MM.1S (cell line): Measurements from ENCODE around the gene CANT1.
A peak's percentile ranks its signal among the peaks of the same experiment; 100 is the strongest.

Source experiments
- DNase-seq: peaks from one replicate; pipeline ENCODE4 v3.0.0-alpha.2; 2015
- H2AFZ ChIP-seq: fragments of 300-600 bp; sonication (generic); 2 replicates; pipeline ENCODE4 v1.6.0; 2016; ENCODE audit warnings: antibody characterized with exemption, low read length
- H3F3A ChIP-seq: fragments of 300-600 bp; sonication (generic); 2 replicates; pipeline ENCODE4 v1.6.1; 2016; ENCODE audit warnings: mild to moderate bottlenecking, antibody characterized with exemption, low read length, moderate library complexity, mixed read lengths; ENCODE audit not compliant: insufficient read depth
- H3K27ac ChIP-seq: fragments of 300-600 bp; sonication (generic); 2 replicates; pipeline ENCODE4 v1.5.1; 2016; ENCODE audit warnings: mild to moderate bottlenecking, low read length
- H3K27me3 ChIP-seq: fragments of 300-600 bp; sonication (generic); replicated peaks from 2 replicates; pipeline ENCODE4 v1.6.0; 2016; ENCODE audit warnings: low read length; ENCODE audit not compliant: insufficient read depth
- H3K36me3 ChIP-seq: fragments of 300-600 bp; sonication (generic); replicated peaks from 2 replicates; pipeline ENCODE4 v1.6.1; 2016; ENCODE audit warnings: mild to moderate bottlenecking, low read length, mixed read lengths; ENCODE audit not compliant: insufficient read depth
- H3K4me1 ChIP-seq: fragments of 300-600 bp; sonication (generic); 2 replicates; pipeline ENCODE4 v1.6.1; 2016; ENCODE audit warnings: low read length, mixed read lengths
- H3K4me2 ChIP-seq: fragments of 300-600 bp; sonication (generic); 2 replicates; pipeline ENCODE4 v1.6.0; 2016; ENCODE audit warnings: low read depth, low read length
- H3K4me3 ChIP-seq: fragments of 300-600 bp; sonication (generic); 2 replicates; pipeline ENCODE4 v1.5.1; 2016; ENCODE audit warnings: low read length, mixed read lengths
- H3K79me2 ChIP-seq: fragments of 300-600 bp; sonication (generic); 2 replicates; pipeline ENCODE4 v1.6.1; 2016; ENCODE audit warnings: mixed run types, low read length, mixed read lengths
- H3K9ac ChIP-seq: fragments of 300-600 bp; sonication (generic); 2 replicates; pipeline ENCODE4 v1.6.1; 2016; ENCODE audit warnings: low read length, mixed read lengths
- H3K9me2 ChIP-seq: fragments of 300-600 bp; sonication (generic); replicated peaks from 2 replicates; pipeline ENCODE4 v1.6.1; 2016; ENCODE audit warnings: mild to moderate bottlenecking, low read length, mixed read lengths; ENCODE audit not compliant: insufficient read depth
- H3K9me3 ChIP-seq: fragments of 300-600 bp; sonication (generic); replicated peaks from 2 replicates; pipeline ENCODE4 v1.6.1; 2016; ENCODE audit warnings: mild to moderate bottlenecking, low read length, mixed read lengths; ENCODE audit not compliant: insufficient read depth
- H4K20me1 ChIP-seq: fragments of 300-600 bp; sonication (generic); 2 replicates; pipeline ENCODE4 v1.6.1; 2016; ENCODE audit warnings: mild to moderate bottlenecking, low read length, moderate library complexity, mixed read lengths; ENCODE audit not compliant: insufficient read depth
- CTCF ChIP-seq: fragments of 300-600 bp; sonication (generic); IDR thresholded peaks from 2 replicates; pipeline ENCODE4 v1.5.1; 2016; ENCODE audit warnings: antibody characterized with exemption, low read length, mixed read lengths
- EZH2 ChIP-seq: fragments of 300-600 bp; sonication (generic); optimal IDR thresholded peaks from 2 replicates; pipeline ENCODE3; 2017; ENCODE audit warnings: low read depth, mild to moderate bottlenecking, antibody characterized with exemption, low read length, mixed read lengths
- EZH2phosphoT487 ChIP-seq: fragments of 300-600 bp; sonication (generic); IDR thresholded peaks from 2 replicates; pipeline ENCODE4 v1.6.1; 2018; ENCODE audit warnings: antibody characterized with exemption, low read length

CANT1 gene

GRCh38 chr17:79046916-79047280, 37.3 kb upstream of the CANT1 start:
- Histone ChIP-seq H3F3A (no peaks in the 10 kb centered on the region), H3K27me3 (peaks cover 94% of the 10 kb centered on the region), H3K9ac (no peak overlapping the region), H3K27ac (no peak overlapping the region), H3K36me3 (no peaks in the 10 kb centered on the region), H3K4me2 (no peak overlapping the region), H3K4me3 (no peak overlapping the region), H3K79me2 (no peaks in the 10 kb centered on the region), H3K9me2 (no peaks in the 10 kb centered on the region), H4K20me1 (no peaks in the 10 kb centered on the region), H3K9me3 (no peaks in the 10 kb centered on the region), H3K4me1 (no peaks in the 10 kb centered on the region), H2AFZ (no peak overlapping the region)
- no peak for TF ChIP-seq CTCF
- TF ChIP-seq EZH2phosphoT487: 0 out of 2 replicates have a peak, but pooled peaks have one; percentile 11
- no peak for DNase-seq

GRCh38 chr17:79046197-79046915, 36.8 kb upstream of the CANT1 start:
- no peaks in the 10 kb centered on the region for H3K4me1 ChIP-seq
- no peak overlapping the region for H3K4me2 ChIP-seq
- H3K9me3 ChIP-seq: no peaks in the 10 kb centered on the region
- H3K79me2 ChIP-seq: no peaks in the 10 kb centered on the region
- no peak overlapping the region for H3K4me3 ChIP-seq
- peaks cover 93% of the 10 kb centered on the region for H3K27me3 ChIP-seq
- TF ChIP-seq CTCF (no peak), EZH2 (no peak), EZH2phosphoT487 (no peak)
- H4K20me1 ChIP-seq: no peaks in the 10 kb centered on the region
- no peak for DNase-seq
- H3K36me3 ChIP-seq: no peaks in the 10 kb centered on the region
- no peak overlapping the region for H3K27ac ChIP-seq
- no peak overlapping the region for H2AFZ ChIP-seq
- no peaks in the 10 kb centered on the region for H3F3A ChIP-seq
- H3K9me2 ChIP-seq: no peaks in the 10 kb centered on the region
- H3K9ac ChIP-seq: no peak overlapping the region

GRCh38 chr17:79045842-79046196, 36.3 kb upstream of the CANT1 start:
- H2AFZ ChIP-seq: no peak overlapping the region
- H3F3A ChIP-seq: no peaks in the 10 kb centered on the region
- H3K9ac ChIP-seq: no peak overlapping the region
- no peaks in the 10 kb centered on the region for H3K9me3 ChIP-seq
- H3K27ac ChIP-seq: no peak overlapping the region
- peak; percentile 45 for DNase-seq
- H3K4me3 ChIP-seq: no peak overlapping the region
- TF ChIP-seq EZH2: no peak
- peak; percentile 91 for TF ChIP-seq CTCF
- no peaks in the 10 kb centered on the region for H4K20me1 ChIP-seq
- no peak overlapping the region for H3K4me2 ChIP-seq
- H3K4me1 ChIP-seq: no peaks in the 10 kb centered on the region
- peaks cover 93% of the 10 kb centered on the region for H3K27me3 ChIP-seq
- H3K9me2 ChIP-seq: no peaks in the 10 kb centered on the region
- H3K36me3 ChIP-seq: no peaks in the 10 kb centered on the region
- H3K79me2 ChIP-seq: no peaks in the 10 kb centered on the region
